HepG2 (cell line): ENCODE results near the gene CHTF18. TPM values are rescaled to one million over a fixed set of nuclear protein-coding genes. Genes with fewer than 3 reads are reported as not detected.

Experiments used
- ATAC-seq: fragments of 200-7000 bp; cut with Tn5 transposase; 3 replicates; pipeline ENCODE4 v1.9.1; 2020; ENCODE audit warnings: mild to moderate bottlenecking, moderate library complexity
- BruUV-seq: library from RNA; stranded (reverse); fragments of 400-500 nt; replicated peaks from 2 replicates; lab custom pipeline; 2021; lab: Mats Ljungman, UMichigan
- CTCF ChIA-PET: fragments of 300-600 bp; formaldehyde crosslinking; extraction: SDS; loops from one replicate; lab custom pipeline; 2021; ENCODE audit warnings: low total read pairs, inconsistent platforms, low intra/inter-chr PET ratio; lab: Yijun Ruan, JAX
- POLR2A ChIA-PET: fragments of 350-600 bp; sonication (Branson Sonifier 250); formaldehyde crosslinking; loops from one replicate; lab custom pipeline; 2020; ENCODE audit warnings: antibody characterized with exemption, inconsistent platforms; lab: Yijun Ruan, JAX
- DNase-seq: peaks from one replicate; pipeline ENCODE4 v3.0.0-alpha.2; 2015; ENCODE audit warnings: low spot score
- FAIRE-seq: peaks from 3 replicates; lab custom pipeline; 2011; peaks lifted over from hg19 to GRCh38; lab: Jason Lieb, UNC
- H2AFZ ChIP-seq: one replicate; pipeline ENCODE4 v1.6.1; 2011; ENCODE audit warnings: low read length, inconsistent platforms
- H3K27ac ChIP-seq: fragments of 300-600 bp; 3 replicates; pipeline ENCODE4 v1.8.0; 2011; ENCODE audit warnings: mixed run types, mild to moderate bottlenecking, mixed read lengths, low read length, inconsistent platforms; ENCODE audit not compliant: insufficient read depth; ENCODE audit errors: extremely low read length
- H3K27me3 ChIP-seq, 2 experiments: fragments of 200-600 bp in 1 of 2; 2 replicates in 1 of 2; 3 replicates in 1 of 2; pipeline versions ENCODE4 v1.6.0 to v1.8.0; 2011; ENCODE audit warnings: low read length in 2 of 2, mild to moderate bottlenecking in 2 of 2, moderate library complexity in 2 of 2, inconsistent platforms in 1 of 2; ENCODE audit not compliant: insufficient read depth in 2 of 2, control insufficient read depth in 1 of 2
- H3K36me3 ChIP-seq, 2 experiments: fragments of 200-600 bp in 1 of 2; replicated peaks in 1 of 2; 2 replicates in 1 of 2; 3 replicates in 1 of 2; pipeline versions ENCODE4 v1.5.1 to v1.8.0; 2011; ENCODE audit warnings: low read length in 2 of 2, inconsistent platforms in 1 of 2; ENCODE audit not compliant: insufficient read depth in 2 of 2, control insufficient read depth in 1 of 2
- H3K4me1 ChIP-seq: 2 replicates; pipeline ENCODE4 v1.5.1; 2012; ENCODE audit warnings: low read length, inconsistent platforms; ENCODE audit not compliant: insufficient read depth
- H3K4me2 ChIP-seq: 2 replicates; pipeline ENCODE4 v1.6.0; 2011; ENCODE audit warnings: low read depth, low read length, inconsistent platforms
- H3K4me3 ChIP-seq, 3 experiments: fragments of 200-600 bp in 1 of 3; sonication (generic), shearing (Covaris generic) in 1 of 3; replicated peaks in 1 of 3; 2 replicates each; pipeline ENCODE4 v1.5.1; 2011 to 2016; ENCODE audit warnings: low read length in 3 of 3, inconsistent platforms in 2 of 3, low read depth in 2 of 3, mild to moderate bottlenecking in 2 of 3, control low read depth in 1 of 3, mixed read lengths in 1 of 3; ENCODE audit not compliant: insufficient read depth in 1 of 3
- H3K79me2 ChIP-seq: one replicate; pipeline ENCODE4 v1.6.1; 2011; ENCODE audit warnings: low read length, inconsistent platforms; ENCODE audit not compliant: insufficient read depth
- H3K9ac ChIP-seq: 2 replicates; pipeline ENCODE4 v1.6.0; 2011; ENCODE audit warnings: mild to moderate bottlenecking, low read depth, low read length, inconsistent platforms; ENCODE audit not compliant: insufficient read depth
- H3K9me3 ChIP-seq: 2 replicates; pipeline ENCODE4 v1.5.1; 2012; ENCODE audit warnings: mild to moderate bottlenecking, low read length
- H4K20me1 ChIP-seq: 2 replicates; pipeline ENCODE4 v1.6.0; 2011; ENCODE audit warnings: inconsistent platforms, mild to moderate bottlenecking, low read length, moderate library complexity; ENCODE audit not compliant: insufficient read depth
- HNRNPLL ChIP-seq: fragments of 200-400 bp; formaldehyde crosslinking; IDR thresholded peaks from 2 replicates; pipeline ENCODE4 v1.6.1; 2017; ENCODE audit warnings: mild to moderate bottlenecking, low read depth, low read length; ENCODE audit not compliant: poor library complexity, severe bottlenecking
- HOMEZ ChIP-seq: IDR thresholded peaks from 2 replicates; pipeline ENCODE4 v1.6.1; 2016; ENCODE audit warnings: low read depth
- JUNB ChIP-seq: sonication (generic); formaldehyde crosslinking; IDR thresholded peaks from 2 replicates; pipeline ENCODE4 v1.8.0; 2022; ENCODE audit warnings: missing genetic modification reagents, mild to moderate bottlenecking, borderline replicate concordance
- KDM2A ChIP-seq: sonication (generic); formaldehyde crosslinking; IDR thresholded peaks from 2 replicates; pipeline ENCODE4 v1.4.0; 2020; ENCODE audit warnings: low read depth, missing genetic modification reagents, borderline replicate concordance
- POLR2AphosphoS2 ChIP-seq: IDR thresholded peaks from 2 replicates; pipeline ENCODE4 v1.6.1; 2011; ENCODE audit warnings: low read depth, low read length, improper control_type of control experiment
- RARA ChIP-seq: IDR thresholded peaks from 2 replicates; pipeline ENCODE4 v1.6.1; 2016; ENCODE audit warnings: missing genetic modification reagents, missing compliant biosample characterization
- RELA ChIP-seq: sonication (generic); formaldehyde crosslinking; IDR thresholded peaks from 2 replicates; pipeline ENCODE4 v1.4.0; 2020; ENCODE audit warnings: missing genetic modification reagents
- TBX2 ChIP-seq: sonication (generic); formaldehyde crosslinking; IDR thresholded peaks from 2 replicates; pipeline ENCODE4 v1.5.0; 2020; ENCODE audit warnings: missing genetic modification reagents, mild to moderate bottlenecking, borderline replicate concordance
- ZNF354B ChIP-seq: sonication (generic); formaldehyde crosslinking; IDR thresholded peaks from 2 replicates; pipeline ENCODE4 v1.8.0; 2022; ENCODE audit warnings: mild to moderate bottlenecking, missing genetic modification reagents
- ZNF615 ChIP-seq: sonication (generic); formaldehyde crosslinking; IDR thresholded peaks from 2 replicates; pipeline ENCODE4 v1.5.0; 2020; ENCODE audit warnings: mild to moderate bottlenecking, missing genetic modification reagents, borderline replicate concordance
- ZNF776 ChIP-seq: sonication (generic); formaldehyde crosslinking; IDR thresholded peaks from 2 replicates; pipeline ENCODE4 v1.4.0; 2020; ENCODE audit warnings: mild to moderate bottlenecking, missing genetic modification reagents
- ZSCAN31 ChIP-seq: sonication (generic); formaldehyde crosslinking; IDR thresholded peaks from 2 replicates; pipeline ENCODE4 v1.5.0; 2020; ENCODE audit warnings: low read depth, mild to moderate bottlenecking, missing genetic modification reagents
- WGBS: methylation state at CpG from one replicate; pipeline ENCODE4 v1.1.6; 2017; ENCODE audit warnings: low lambda C conversion rate; 5-methylcytosine and 5-hydroxymethylcytosine counted together
- in situ Hi-C: cut with HindIII; loops from 2 replicates; pipeline ENCODE4 v1.10.0; 2017; ENCODE audit warnings: low pct_unique_long_range_greater_than_20kb; ENCODE audit not compliant: extremely low pct_ligation_motif_present
- intact Hi-C: fragments of 100-400 bp; cut with micrococcal nuclease; formaldehyde crosslinking; loops from one replicate; pipeline ENCODE4 v1.10.0; 2022; ENCODE audit not compliant: unreplicated experiment
- polyA plus RNA-seq, 8 experiments: library from polyadenylated mRNA; depleted of rRNA in 3 of 8; stranded (reverse) in 7 of 8; unstranded in 1 of 8; fragments of >200 nt; fragmentation: Illumina TruSeq in 4 of 8; extraction: Trizol in 4 of 8; gene quantifications; 2 replicates each; pipeline versions ENCODE4 v1.2.1 to v1.2.3, GENCODE V29; 2011 to 2016; ENCODE audit warnings: low read depth in 4 of 8, missing spikeins in 1 of 8, mixed read lengths in 1 of 8; ENCODE audit not compliant: insufficient read depth in 1 of 8
- total RNA-seq, 5 experiments: library from RNA; depleted of rRNA; stranded (reverse); fragments of >200 nt; fragmentation: Illumina TruSeq; extraction: Trizol; gene quantifications; 2 replicates each; pipeline ENCODE4 v1.2.3, GENCODE V29; 2016; ENCODE audit warnings: low read depth in 1 of 5

The CHTF18 gene
- total and polyA plus RNA-seq, 2 of the 13 experiments (the other 11 are each of a cell fraction or from before 2014, with no cell fraction given), result 8.6 to 22.9 TPM

- no peak for TF ChIP-seq RARA (CRISPR knock-in tag)
Measured at GRCh38 chr16:833411-833810, 45.0 kb downstream of the CHTF18 start (continued).

DNA sequence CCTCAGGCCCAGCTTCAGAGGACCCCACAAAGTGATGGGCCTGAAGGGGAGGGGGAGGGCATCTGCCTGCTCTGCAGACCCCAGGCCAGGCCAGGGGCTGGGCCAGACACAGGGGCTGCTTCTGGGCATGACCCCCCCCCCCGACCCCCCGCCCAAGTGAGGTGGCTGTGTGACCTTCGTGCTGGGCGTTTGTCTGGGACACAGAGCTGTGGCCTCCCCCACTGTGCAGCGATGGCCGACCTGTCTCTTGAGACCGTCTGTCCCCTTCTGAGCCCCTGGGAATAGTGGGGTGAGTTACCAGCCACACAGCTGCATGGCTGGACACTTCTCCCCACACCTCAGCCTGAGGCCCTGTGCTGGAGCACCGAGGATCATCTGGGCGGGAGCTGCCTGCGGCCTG lies 47.0 kb downstream of the CHTF18 start:
- Histone ChIP-seq H3K79me2 (no peaks in the 10 kb centered on the region), H4K20me1 (no peaks in the 10 kb centered on the region), H2AFZ (no peak overlapping the region), H3K4me2 (no peak overlapping the region), H3K27ac (no peak overlapping the region), H3K9me3 (peaks cover 16% of the 10 kb centered on the region), H3K9ac (no peak overlapping the region), H3K4me3 (no peak overlapping the region), H3K36me3 (no peaks in the 10 kb centered on the region), H3K27me3 (peaks cover 12 to 61% of the 10 kb centered on the region in 2 experiments; a peak in 4 of 5 replicates), H3K4me1 (no peaks in the 10 kb centered on the region)
- ATAC-seq (no peak), DNase-seq (no peak), FAIRE-seq (no peak)
- no peak for TF ChIP-seq TBX2 (CRISPR knock-in tag)
- TF ChIP-seq HNRNPLL, result no peak
- no peak for TF ChIP-seq RELA (CRISPR knock-in tag)
- TF ChIP-seq JUNB (CRISPR knock-in tag), result no peak
- no peak for TF ChIP-seq ZNF354B (CRISPR knock-in tag)
- no peak for TF ChIP-seq ZNF776 (CRISPR knock-in tag)
- TF ChIP-seq POLR2AphosphoS2, result no peak
- TF ChIP-seq HOMEZ, result no peak
- no peak for TF ChIP-seq ZNF615 (CRISPR knock-in tag)
- no peak for TF ChIP-seq ZSCAN31 (CRISPR knock-in tag)
- TF ChIP-seq KDM2A, result no peak
- in situ Hi-C loops, result loop anchor here (10.0 kb wide), 1 partner anchor 59 kb away; no protein-coding TSS in a partner anchor
- ChIA-PET CTCF (no interaction called here), POLR2A (no interaction called here)
- BruUV-seq, result no TSS peak
- WGBS, result 40% methylated on average over 4 of the region's 10 CpGs
- intact Hi-C loops, result no loop called here
